GM18909 (cell line): ENCODE results near the gene YAF2.
A peak's percentile ranks its signal among the peaks of the same experiment; 100 is the strongest.

Experiments
- ATAC-seq: cut with Tn5 transposase; IDR thresholded peaks from one replicate; pipeline ENCODE4 v1.9.1; 2021; ENCODE audit warnings: mild to moderate bottlenecking; ENCODE audit not compliant: unreplicated experiment, poor library complexity

Gene YAF2

GRCh38 chr12:42238240-42239140 is at the start of gene YAF2:
Gene YAF2 (minus strand): TSS chr12:42238248. CDS start chr12:42238180, 68 bp downstream.
- ATAC-seq, result peak; percentile 82

- ATAC-seq, result no peak
These were observed 48.7 kb upstream of the YAF2 start for GRCh38 chr12:42286741-42287140.

GRCh38 chr12:42285431-42285830 is 47.4 kb upstream of the YAF2 start:
- no peak for ATAC-seq

- ATAC-seq, result no peak
These were observed 46.8 kb upstream of the YAF2 start for GRCh38 chr12:42284876-42285275.

GRCh38 chr12:42284157-42284556 is 46.1 kb upstream of the YAF2 start:
- ATAC-seq, result peak; percentile 66

- ATAC-seq, result no peak
These were observed 45.7 kb upstream of the YAF2 start for GRCh38 chr12:42283739-42284138.

- no peak for ATAC-seq
These were observed 44.2 kb upstream of the YAF2 start for GRCh38 chr12:42282294-42282693.

GRCh38 chr12:42281844-42282243 is 43.8 kb upstream of the YAF2 start:
- no peak for ATAC-seq

- ATAC-seq, result no peak
These were observed 43.2 kb upstream of the YAF2 start for GRCh38 chr12:42281278-42281677.

GRCh38 chr12:42278128-42278510 is 40.1 kb upstream of the YAF2 start:
- no peak for ATAC-seq

- no peak for ATAC-seq
These were observed 39.5 kb upstream of the YAF2 start for GRCh38 chr12:42277396-42278127.

- ATAC-seq, result no peak
These were observed 37.5 kb upstream of the YAF2 start for GRCh38 chr12:42275499-42275898.

GRCh38 chr12:42273706-42274105 is 35.7 kb upstream of the YAF2 start:
- no peak for ATAC-seq

GRCh38 chr12:42270596-42270995 is 32.5 kb upstream of the YAF2 start:
- ATAC-seq, result no peak

GRCh38 chr12:42267413-42268190 is 29.6 kb upstream of the YAF2 start:
- no peak for ATAC-seq

- no peak for ATAC-seq
These were observed 28.7 kb upstream of the YAF2 start for GRCh38 chr12:42266579-42267230.

- ATAC-seq, result no peak
These were observed 24.2 kb upstream of the YAF2 start for GRCh38 chr12:42262271-42262670.

GRCh38 chr12:42261708-42262107 is 23.7 kb upstream of the YAF2 start:
- no peak for ATAC-seq

- ATAC-seq, result no peak
These were observed 22.5 kb upstream of the YAF2 start for GRCh38 chr12:42260518-42260917.

GRCh38 chr12:42259699-42260098 is 21.7 kb upstream of the YAF2 start:
- ATAC-seq, result no peak
